Measurements from ENCODE around the gene CEACAM6. TPM values are rescaled to one million over a fixed set of nuclear protein-coding genes. Genes with fewer than 3 reads are reported as not detected.
A peak's percentile ranks its signal among the peaks of the same experiment; 100 is the strongest.
"Not testable (repeated sequence)": the region's sequence is repeated elsewhere in the genome, so short reads cannot be mapped to it uniquely, and the experiment has no call there.

The CEACAM6 gene
- total and polyA plus RNA-seq, 12 donors = 0.03 to 0.12 (median 0.10) TPM; not detected in 9

DNA sequence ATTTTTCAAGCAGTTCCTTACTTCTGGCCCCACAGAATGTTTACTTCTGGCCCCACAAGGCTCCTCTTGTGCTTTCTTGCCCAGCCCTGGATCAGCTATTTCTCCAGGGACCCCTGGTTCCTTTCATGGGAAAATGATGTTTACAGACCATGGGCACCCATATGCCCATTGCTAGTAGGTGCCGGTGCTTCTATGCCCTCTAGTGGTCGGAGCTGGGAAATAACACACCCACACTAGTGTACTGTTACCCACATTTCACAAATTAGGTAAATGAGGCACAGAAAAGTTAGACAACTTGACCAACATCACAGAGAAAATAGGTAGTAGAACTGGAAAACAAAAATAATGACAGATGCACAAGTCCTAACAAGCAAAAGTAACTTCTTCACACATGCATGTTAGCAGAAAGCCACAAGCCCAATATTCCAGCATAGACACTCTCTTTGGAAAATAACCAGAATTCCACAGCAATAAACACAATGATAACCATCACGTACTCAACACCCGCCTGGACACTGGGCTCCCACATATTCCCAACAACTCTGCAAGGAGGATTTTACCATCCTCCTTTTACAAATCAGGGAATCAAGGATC, 1.3 kb upstream of the CEACAM6 start:
- TF ChIP-seq, protein P1, sequence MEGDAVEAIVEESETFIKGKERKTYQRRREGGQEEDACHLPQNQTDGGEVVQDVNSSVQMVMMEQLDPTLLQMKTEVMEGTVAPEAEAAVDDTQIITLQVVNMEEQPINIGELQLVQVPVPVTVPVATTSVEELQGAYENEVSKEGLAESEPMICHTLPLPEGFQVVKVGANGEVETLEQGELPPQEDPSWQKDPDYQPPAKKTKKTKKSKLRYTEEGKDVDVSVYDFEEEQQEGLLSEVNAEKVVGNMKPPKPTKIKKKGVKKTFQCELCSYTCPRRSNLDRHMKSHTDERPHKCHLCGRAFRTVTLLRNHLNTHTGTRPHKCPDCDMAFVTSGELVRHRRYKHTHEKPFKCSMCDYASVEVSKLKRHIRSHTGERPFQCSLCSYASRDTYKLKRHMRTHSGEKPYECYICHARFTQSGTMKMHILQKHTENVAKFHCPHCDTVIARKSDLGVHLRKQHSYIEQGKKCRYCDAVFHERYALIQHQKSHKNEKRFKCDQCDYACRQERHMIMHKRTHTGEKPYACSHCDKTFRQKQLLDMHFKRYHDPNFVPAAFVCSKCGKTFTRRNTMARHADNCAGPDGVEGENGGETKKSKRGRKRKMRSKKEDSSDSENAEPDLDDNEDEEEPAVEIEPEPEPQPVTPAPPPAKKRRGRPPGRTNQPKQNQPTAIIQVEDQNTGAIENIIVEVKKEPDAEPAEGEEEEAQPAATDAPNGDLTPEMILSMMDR (IDR thresholded peaks at IDR 0.05) = peak; percentile 23 to 76 (median 61)
- H3K4me3 ChIP-seq = no peak overlapping the region
- ATAC-seq (peak in 6 of 8 donors; percentile 42 to 76 (median 58)), DNase-seq (peak; percentile 12 to 20)
- no peaks in the 10 kb centered on the region for H3K36me3 ChIP-seq
- intact Hi-C loops (cut with DNase I) = loop anchor here in 1 of 10 donors (10.0 kb wide), 1 partner anchor 109 kb away; no protein-coding TSS in a partner anchor
- no peaks in the 10 kb centered on the region for H3K9me3 ChIP-seq
- peaks cover 0 to 11% (median 0%) of the 10 kb centered on the region in 9 donors for H3K4me1 ChIP-seq
- WGBS, 2 donors = 7 to 8% methylated on average over 4 of the region's 4 CpGs
- peaks cover 0 to 57% (median 11%) of the 10 kb centered on the region in 7 donors for H3K27me3 ChIP-seq
- H3K27ac ChIP-seq = no peak overlapping the region

DNA sequence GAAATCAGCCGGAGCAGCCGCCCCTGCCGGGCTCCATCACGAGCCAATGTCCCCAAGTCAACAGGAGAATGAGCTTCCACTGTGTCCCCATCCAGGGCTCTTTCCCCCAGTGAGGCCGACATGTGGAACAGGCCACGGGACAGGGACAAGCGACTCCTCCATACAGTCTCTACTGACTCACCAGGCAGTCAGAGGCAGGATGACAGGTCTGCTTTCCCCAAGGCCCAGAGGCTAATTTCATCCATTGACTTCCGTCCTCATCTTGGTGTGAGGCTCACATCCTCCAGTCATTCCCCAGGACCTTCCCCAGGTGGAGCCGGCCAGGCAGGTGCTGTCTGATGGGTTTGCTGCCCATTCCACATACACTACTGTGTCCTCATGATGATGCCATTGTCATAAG, 3.5 kb downstream of the CEACAM6 start:
- Histone ChIP-seq H3K4me1 (peaks cover 0 to 3% (median 0%) of the 10 kb centered on the region in 9 donors), H3K27me3 (peaks cover 0 to 61% (median 27%) of the 10 kb centered on the region in 7 donors), H3K9me3 (no peaks in the 10 kb centered on the region), H3K4me3 (no peak overlapping the region), H3K27ac (no peak overlapping the region), H3K36me3 (no peaks in the 10 kb centered on the region)
- TF ChIP-seq, protein P1 (IDR thresholded peaks at IDR 0.05) = no peak
- intact Hi-C loops (cut with DNase I) = loop anchor here in 1 of 10 donors (10.0 kb wide), 1 partner anchor 114 kb away; no protein-coding TSS in a partner anchor
- ATAC-seq = no peak
- WGBS, 2 donors = 74% methylated on average over 9 of the region's 9 CpGs
- no peak for DNase-seq

DNA sequence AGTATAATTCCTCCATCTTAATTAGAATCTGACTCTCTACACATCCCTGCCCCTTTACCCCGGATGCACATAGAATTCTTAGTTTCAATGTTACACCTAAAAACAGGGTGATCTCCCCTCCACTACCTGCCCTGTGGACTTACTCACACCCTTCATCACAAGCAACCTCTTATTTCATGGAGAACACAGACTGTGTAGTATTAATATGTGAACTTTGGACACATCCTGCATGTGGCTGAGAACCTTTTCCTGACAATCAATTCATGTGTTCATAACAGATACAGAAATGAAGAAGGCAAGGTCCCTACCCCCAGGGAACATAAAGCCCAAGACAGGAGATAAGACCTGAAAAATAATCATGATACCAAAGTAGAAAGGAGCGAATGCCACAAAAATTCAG, 11.8 kb downstream of the CEACAM6 start:
- no peak for ATAC-seq
- 87 to 88% methylated on average over 2 of the region's 2 CpGs for WGBS, 2 donors
- Histone ChIP-seq H3K9me3 (no peaks in the 10 kb centered on the region), H3K27me3 (peaks cover 0 to 53% (median 21%) of the 10 kb centered on the region in 7 donors), H3K36me3 (no peaks in the 10 kb centered on the region), H3K4me1 (no peaks in the 10 kb centered on the region), H3K4me3 (no peak overlapping the region), H3K27ac (no peak overlapping the region)
- DNase-seq = no peak
- intact Hi-C loops (cut with DNase I) = no loop called here
- TF ChIP-seq, protein P1 (IDR thresholded peaks at IDR 0.05) = no peak

DNA sequence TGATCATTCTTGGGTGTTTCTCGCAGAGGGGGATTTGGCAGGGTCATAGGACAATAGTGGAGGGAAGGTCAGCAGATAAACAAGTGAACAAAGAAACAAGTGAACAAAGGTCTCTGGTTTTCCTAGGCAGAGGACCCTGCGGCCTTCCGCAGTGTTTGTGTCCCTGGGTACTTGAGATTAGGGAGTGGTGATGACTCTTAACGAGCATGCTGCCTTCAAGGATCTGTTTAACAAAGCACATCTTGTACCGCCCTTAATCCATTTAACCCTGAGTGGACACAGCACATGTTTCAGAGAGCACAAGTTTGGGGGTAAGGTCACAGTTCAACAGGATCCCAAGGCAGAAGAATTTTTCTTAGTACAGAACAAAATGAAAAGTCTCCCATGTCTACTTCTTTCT, 12.8 kb downstream of the CEACAM6 start:
- DNase-seq; H3K4me1 ChIP-seq; H3K36me3 ChIP-seq; intact Hi-C loops (cut with DNase I); H3K27ac ChIP-seq; H3K4me3 ChIP-seq; ATAC-seq; H3K9me3 ChIP-seq: not testable (repeated sequence)
- peaks cover 0 to 51% (median 19%) of the 10 kb centered on the region in 7 donors for H3K27me3 ChIP-seq
- 59 to 72% methylated on average over 4 to 5 of the region's 5 CpGs for WGBS, 2 donors

DNA sequence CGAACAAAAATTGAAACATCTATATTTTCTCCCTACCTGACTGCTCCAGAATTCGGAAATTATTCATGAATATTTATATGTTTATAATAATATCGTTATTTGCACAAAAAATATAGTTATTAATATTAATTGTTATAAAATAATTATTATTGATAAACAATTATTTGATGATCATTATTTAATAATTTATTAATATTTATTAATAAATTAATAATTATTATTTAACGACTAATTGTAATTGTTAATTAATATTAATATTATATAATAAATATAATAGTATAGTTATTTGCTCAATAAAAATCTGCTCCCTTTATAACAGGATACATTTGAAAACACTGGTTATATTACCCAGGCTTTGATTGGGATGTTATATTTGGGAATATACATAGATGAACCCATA, 14.3 kb downstream of the CEACAM6 start:
- DNase-seq = no peak
- no peak for ATAC-seq
- TF ChIP-seq, protein P1 (IDR thresholded peaks at IDR 0.05) = no peak
- 91 to 93% methylated on average over 4 of the region's 4 CpGs for WGBS, 2 donors
- Histone ChIP-seq H3K4me3 (no peak overlapping the region), H3K4me1 (no peaks in the 10 kb centered on the region), H3K36me3 (no peaks in the 10 kb centered on the region), H3K27ac (no peak overlapping the region), H3K27me3 (peaks cover 0 to 48% (median 16%) of the 10 kb centered on the region in 7 donors), H3K9me3 (no peaks in the 10 kb centered on the region)
- intact Hi-C loops (cut with DNase I) = no loop called here

Measured in heart right ventricle (tissue), 16 donors.